C4-2B (cell line): ENCODE measurements around the gene ARMC3.

Experiments used
- ZFX ChIP-seq: fragments of 450-650 bp; IDR thresholded peaks from 2 replicates; pipeline ENCODE4 v1.6.1; 2017
- TF ChIP-seq, protein P1 (sequence below): fragments of 450-650 bp; conservative IDR thresholded peaks from 2 replicates; pipeline ENCODE4 v1.5.1; 2017; ENCODE audit warnings: mild to moderate bottlenecking

DNA sequence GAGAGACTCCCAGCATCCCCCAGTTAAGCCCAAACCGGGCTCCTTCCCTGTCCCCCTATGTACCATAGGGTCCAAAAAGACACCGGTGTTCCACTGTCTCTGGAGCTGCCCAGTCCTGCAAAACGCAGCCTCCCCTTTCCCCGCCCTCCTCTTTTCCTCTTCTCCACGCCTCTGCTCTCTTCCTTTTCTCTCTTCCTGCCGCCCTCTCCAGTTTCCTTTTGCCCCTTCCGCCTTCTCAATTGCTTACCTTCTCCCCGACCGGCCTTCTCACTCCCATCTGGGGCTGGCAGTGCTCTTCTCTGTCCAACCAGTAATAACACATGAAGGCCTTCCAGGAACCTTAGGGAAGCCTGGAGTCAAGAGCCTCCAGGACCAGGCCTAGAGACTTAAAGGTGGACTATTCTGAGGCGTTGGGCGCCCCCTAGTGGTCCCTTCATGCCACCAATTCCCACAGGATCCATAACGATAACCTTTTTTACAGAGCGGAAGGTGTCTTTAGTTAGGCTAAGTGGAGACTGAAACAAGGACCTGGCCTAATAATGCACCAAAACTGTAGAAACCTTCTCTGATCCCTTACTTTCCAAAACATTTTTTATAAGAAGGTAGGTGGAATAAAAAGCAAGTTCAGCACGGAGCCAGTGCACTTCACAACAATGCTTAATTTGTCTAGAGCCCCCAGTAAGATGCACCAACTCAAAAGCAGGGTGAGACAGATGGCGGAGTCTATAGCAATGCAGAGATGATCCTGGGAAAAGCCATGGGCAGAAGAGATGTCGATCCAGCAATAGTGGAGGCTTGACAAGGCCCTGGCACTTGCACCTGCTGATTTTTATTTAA lies 140.3 kb downstream of the ARMC3 start:
- TF ChIP-seq, protein P1, sequence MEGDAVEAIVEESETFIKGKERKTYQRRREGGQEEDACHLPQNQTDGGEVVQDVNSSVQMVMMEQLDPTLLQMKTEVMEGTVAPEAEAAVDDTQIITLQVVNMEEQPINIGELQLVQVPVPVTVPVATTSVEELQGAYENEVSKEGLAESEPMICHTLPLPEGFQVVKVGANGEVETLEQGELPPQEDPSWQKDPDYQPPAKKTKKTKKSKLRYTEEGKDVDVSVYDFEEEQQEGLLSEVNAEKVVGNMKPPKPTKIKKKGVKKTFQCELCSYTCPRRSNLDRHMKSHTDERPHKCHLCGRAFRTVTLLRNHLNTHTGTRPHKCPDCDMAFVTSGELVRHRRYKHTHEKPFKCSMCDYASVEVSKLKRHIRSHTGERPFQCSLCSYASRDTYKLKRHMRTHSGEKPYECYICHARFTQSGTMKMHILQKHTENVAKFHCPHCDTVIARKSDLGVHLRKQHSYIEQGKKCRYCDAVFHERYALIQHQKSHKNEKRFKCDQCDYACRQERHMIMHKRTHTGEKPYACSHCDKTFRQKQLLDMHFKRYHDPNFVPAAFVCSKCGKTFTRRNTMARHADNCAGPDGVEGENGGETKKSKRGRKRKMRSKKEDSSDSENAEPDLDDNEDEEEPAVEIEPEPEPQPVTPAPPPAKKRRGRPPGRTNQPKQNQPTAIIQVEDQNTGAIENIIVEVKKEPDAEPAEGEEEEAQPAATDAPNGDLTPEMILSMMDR = peak; percentile 92
- TF ChIP-seq ZFX = no peak
